IMR-90 (cell line): ENCODE measurements around the gene CCDC18.

ENCODE experiments used
- BHLHE40 ChIP-seq: fragments of 150-350 bp; IDR thresholded peaks from 2 replicates; pipeline ENCODE4 v1.6.1; 2016; ENCODE audit warnings: mild to moderate bottlenecking, low read depth, low read length
- CTCF ChIP-seq: conservative IDR thresholded peaks from 2 replicates; pipeline ENCODE4 v1.5.1; 2012; ENCODE audit warnings: mild to moderate bottlenecking, low read depth, low read length, improper control_type of control experiment
- FOS ChIP-seq: fragments of 150-350 bp; IDR thresholded peaks from 2 replicates; pipeline ENCODE4 v1.6.1; 2016; ENCODE audit warnings: low read depth, low read length
- MAFK ChIP-seq: IDR thresholded peaks from 2 replicates; pipeline ENCODE4 v1.6.1; 2012; ENCODE audit warnings: low read depth, low read length, improper control_type of control experiment
- MAZ ChIP-seq: IDR thresholded peaks from 2 replicates; pipeline ENCODE4 v1.6.1; 2012; ENCODE audit warnings: low read depth, mild to moderate bottlenecking, low read length, improper control_type of control experiment, moderate library complexity, borderline replicate concordance
- NFE2L2 ChIP-seq: fragments of 150-350 bp; IDR thresholded peaks from 2 replicates; pipeline ENCODE4 v1.6.1; 2016; ENCODE audit warnings: low read depth, mild to moderate bottlenecking, low read length
- POLR2A ChIP-seq: IDR thresholded peaks from 2 replicates; pipeline ENCODE4 v1.6.1; 2012; ENCODE audit warnings: mild to moderate bottlenecking, low read depth, low read length
- RFX5 ChIP-seq: IDR thresholded peaks from 2 replicates; pipeline ENCODE4 v1.8.0; 2012; ENCODE audit warnings: low read depth, mild to moderate bottlenecking, low read length, moderate library complexity
- SMC3 ChIP-seq: fragments of 150-350 bp; IDR thresholded peaks from 2 replicates; pipeline ENCODE4 v1.6.1; 2016; ENCODE audit warnings: low read depth, mild to moderate bottlenecking, antibody characterized with exemption, low read length, moderate library complexity

- TF ChIP-seq RFX5 (no peak), NFE2L2 (no peak), CTCF (no peak), BHLHE40 (no peak), SMC3 (no peak), POLR2A (no peak), FOS (no peak), MAFK (no peak), MAZ (no peak)
These were observed 95.2 kb downstream of the CCDC18 start for GRCh38 chr1:93275634-93276295.
